Measurements from ENCODE around the gene WIPF3. TPM values are rescaled to one million over a fixed set of nuclear protein-coding genes. Genes with fewer than 3 reads are reported as not detected.

WIPF3 gene
- total RNA-seq, 1 donor, result under 0.01 TPM

- DNase-seq (ENCODE audit: low read depth), result peak; percentile 61
- TF ChIP-seq, protein P1, sequence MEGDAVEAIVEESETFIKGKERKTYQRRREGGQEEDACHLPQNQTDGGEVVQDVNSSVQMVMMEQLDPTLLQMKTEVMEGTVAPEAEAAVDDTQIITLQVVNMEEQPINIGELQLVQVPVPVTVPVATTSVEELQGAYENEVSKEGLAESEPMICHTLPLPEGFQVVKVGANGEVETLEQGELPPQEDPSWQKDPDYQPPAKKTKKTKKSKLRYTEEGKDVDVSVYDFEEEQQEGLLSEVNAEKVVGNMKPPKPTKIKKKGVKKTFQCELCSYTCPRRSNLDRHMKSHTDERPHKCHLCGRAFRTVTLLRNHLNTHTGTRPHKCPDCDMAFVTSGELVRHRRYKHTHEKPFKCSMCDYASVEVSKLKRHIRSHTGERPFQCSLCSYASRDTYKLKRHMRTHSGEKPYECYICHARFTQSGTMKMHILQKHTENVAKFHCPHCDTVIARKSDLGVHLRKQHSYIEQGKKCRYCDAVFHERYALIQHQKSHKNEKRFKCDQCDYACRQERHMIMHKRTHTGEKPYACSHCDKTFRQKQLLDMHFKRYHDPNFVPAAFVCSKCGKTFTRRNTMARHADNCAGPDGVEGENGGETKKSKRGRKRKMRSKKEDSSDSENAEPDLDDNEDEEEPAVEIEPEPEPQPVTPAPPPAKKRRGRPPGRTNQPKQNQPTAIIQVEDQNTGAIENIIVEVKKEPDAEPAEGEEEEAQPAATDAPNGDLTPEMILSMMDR (IDR thresholded peaks at IDR 0.05; ENCODE audit: insufficient read depth, low read depth, low read length), result peak; percentile 95
- no peak overlapping the region for H3K4me3 ChIP-seq (ENCODE audit: low read depth, low read length)
Observed at GRCh38 chr7:29921404-29922010, 115.2 kb downstream of the WIPF3 start.

DNA sequence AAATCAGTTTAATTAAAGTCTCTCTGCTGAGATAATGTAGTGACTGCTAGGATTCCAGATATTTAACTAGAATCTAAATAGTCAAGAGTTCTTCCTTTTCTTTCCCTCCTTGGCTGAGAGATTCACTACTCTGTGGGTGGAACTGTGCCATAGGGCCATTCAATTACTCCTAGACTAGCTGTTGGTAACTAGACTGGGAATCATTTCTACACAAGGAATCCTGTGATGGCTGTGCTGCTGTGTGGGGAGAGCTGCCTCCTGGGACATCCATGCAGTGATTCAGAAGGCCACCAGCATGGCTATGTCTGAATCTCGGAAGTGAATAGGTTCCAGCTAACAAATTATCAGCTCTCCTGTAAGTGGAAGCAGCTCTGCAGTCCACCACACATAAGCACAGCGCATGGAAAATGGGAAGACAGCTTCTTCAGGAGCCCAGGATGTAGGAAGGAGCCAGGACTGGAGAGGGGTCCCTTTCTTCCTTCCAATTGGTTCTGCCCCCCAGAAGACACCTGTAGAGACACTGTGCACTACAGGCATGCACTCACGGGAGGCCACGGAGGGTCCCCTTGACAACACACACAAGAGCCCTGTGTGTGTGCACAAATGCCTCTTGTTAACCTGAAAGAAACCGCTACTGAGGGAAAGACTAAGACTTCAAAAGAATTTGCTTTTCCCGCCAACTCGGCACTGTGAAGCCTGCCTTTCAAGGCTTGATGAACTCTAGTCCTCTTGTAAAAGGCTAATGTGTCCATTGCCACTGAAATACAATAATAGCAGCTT is 116.8 kb downstream of the WIPF3 start:
- no peak overlapping the region for H3K4me3 ChIP-seq (ENCODE audit: low read depth, low read length)
- TF ChIP-seq, protein P1 (IDR thresholded peaks at IDR 0.05; ENCODE audit: insufficient read depth, low read depth, low read length), result no peak
- no peak for DNase-seq (ENCODE audit: low read depth)

GRCh38 chr7:29924006-29924405 is 117.7 kb downstream of the WIPF3 start:
- DNase-seq (ENCODE audit: low read depth), result no peak
- TF ChIP-seq, protein P1 (IDR thresholded peaks at IDR 0.05; ENCODE audit: insufficient read depth, low read depth, low read length), result no peak
- no peak overlapping the region for H3K4me3 ChIP-seq (ENCODE audit: low read depth, low read length)

GRCh38 chr7:29924684-29925083 is 118.4 kb downstream of the WIPF3 start:
- TF ChIP-seq, protein P1 (IDR thresholded peaks at IDR 0.05; ENCODE audit: insufficient read depth, low read depth, low read length), result no peak
- DNase-seq (ENCODE audit: low read depth), result no peak
- no peak overlapping the region for H3K4me3 ChIP-seq (ENCODE audit: low read depth, low read length)

- TF ChIP-seq, protein P1 (IDR thresholded peaks at IDR 0.05; ENCODE audit: insufficient read depth, low read depth, low read length), result no peak
- no peak overlapping the region for H3K4me3 ChIP-seq (ENCODE audit: low read depth, low read length)
- DNase-seq (ENCODE audit: low read depth), result no peak
Observed at GRCh38 chr7:29926216-29926615, 119.9 kb downstream of the WIPF3 start.

GRCh38 chr7:29926741-29927140 is 120.4 kb downstream of the WIPF3 start:
- no peak for DNase-seq (ENCODE audit: low read depth)
- TF ChIP-seq, protein P1 (IDR thresholded peaks at IDR 0.05; ENCODE audit: insufficient read depth, low read depth, low read length), result no peak
- no peak overlapping the region for H3K4me3 ChIP-seq (ENCODE audit: low read depth, low read length)
